H4 (cell line): ENCODE data around the gene CYP2W1. TPM values are rescaled to one million over a fixed set of nuclear protein-coding genes. Genes with fewer than 3 reads are reported as not detected.

Source experiments
- DNase-seq: peaks from one replicate; pipeline ENCODE4 v3.0.0-alpha.2; 2015; ENCODE audit warnings: low spot score
- total RNA-seq: library from RNA; depleted of rRNA; stranded (reverse); fragments of >200 nt; shearing (Covaris generic); gene quantifications from 2 replicates; pipeline ENCODE4 v1.2.3, GENCODE V29; 2014

CYP2W1 gene
- total RNA-seq, 1 experiment from 2014 or later, result not detected

DNA sequence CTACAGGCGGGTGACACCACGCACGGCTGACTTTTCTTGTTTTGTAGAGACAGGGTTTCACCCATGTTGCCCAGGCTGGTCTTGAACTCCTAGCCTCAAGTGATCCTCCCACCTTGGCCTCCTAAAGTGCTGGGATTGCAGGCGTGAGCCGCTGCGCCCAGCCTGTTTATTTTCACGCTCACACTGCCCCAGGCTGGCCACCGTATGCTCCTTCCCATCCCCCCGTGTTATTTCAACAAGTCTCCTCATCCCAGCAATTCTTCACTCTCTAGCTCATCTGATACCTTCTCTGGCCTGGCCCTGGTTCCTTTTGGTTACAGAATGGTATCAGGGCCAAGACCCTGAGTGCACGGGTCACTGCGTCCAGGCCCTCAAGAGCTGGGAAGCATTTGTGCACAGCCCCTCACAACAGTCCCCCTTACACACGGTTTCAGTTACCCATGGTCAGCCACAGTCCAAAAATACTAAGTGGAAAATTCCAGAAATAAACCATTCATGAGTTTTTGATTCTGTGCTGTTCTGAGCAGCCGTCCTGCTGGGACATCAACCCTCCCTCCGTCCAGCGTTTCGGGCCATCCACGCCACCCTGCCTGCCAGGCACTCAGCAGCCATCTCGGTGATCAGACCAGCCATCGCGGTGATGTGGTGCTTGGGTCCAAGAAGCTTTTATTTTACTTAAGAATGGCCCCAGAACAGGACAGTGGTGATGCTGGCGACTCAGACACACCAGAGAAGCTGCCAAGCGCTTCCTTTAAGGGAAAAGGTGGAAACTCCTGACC, 16.5 kb upstream of the CYP2W1 start:
- no peak for DNase-seq

- no peak for DNase-seq
Measured at GRCh38 chr7:967361-968082, 15.5 kb upstream of the CYP2W1 start.

GRCh38 chr7:968205-969105, 14.5 kb upstream of the CYP2W1 start:
- no peak for DNase-seq

GRCh38 chr7:969403-969802, 13.6 kb upstream of the CYP2W1 start:
- no peak for DNase-seq

DNA sequence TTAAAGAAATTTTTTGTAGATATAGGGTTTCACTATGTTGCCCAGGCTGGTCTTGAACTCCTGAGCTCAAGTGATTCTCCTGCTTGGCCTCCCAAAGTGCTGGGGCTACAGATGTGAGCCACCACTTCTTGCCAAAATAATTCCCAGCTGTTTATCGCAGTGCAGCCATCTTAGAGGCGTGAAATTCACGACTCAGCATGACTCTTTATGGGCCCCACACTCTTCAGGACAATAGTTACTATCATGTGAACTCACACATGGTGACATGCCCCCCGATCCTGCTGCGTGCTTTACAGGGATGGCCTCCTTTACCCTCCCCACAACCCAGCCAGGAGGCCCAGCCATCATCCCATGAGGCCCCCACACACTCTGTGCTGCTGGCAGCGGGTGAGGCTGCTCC, 12.2 kb upstream of the CYP2W1 start:
- no peak for DNase-seq

- DNase-seq, result no peak
Measured at GRCh38 chr7:972110-972509, 10.9 kb upstream of the CYP2W1 start.

GRCh38 chr7:972676-973309, 10.2 kb upstream of the CYP2W1 start:
- no peak for DNase-seq

- no peak for DNase-seq
Measured at GRCh38 chr7:973312-973711, 9.7 kb upstream of the CYP2W1 start.

DNA sequence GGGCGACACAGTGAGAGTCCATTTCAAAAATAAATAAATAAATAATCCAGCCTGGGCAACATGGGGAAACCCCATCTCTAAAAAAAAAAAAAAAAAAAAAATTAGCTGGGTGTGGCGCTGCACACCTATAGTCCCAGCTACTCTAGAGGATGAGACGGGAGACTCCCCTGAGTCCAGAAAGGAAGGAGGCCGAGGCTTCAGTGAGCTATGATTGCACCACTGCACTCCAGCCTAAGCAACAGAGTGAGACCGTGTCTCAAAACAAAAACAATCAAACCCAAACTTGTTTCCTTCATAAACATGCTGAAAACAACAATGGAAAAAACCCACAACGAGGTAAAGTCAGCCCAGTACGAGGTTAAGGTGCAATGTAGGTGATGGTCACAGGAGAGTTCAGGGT, 8.8 kb upstream of the CYP2W1 start:
- no peak for DNase-seq

DNA sequence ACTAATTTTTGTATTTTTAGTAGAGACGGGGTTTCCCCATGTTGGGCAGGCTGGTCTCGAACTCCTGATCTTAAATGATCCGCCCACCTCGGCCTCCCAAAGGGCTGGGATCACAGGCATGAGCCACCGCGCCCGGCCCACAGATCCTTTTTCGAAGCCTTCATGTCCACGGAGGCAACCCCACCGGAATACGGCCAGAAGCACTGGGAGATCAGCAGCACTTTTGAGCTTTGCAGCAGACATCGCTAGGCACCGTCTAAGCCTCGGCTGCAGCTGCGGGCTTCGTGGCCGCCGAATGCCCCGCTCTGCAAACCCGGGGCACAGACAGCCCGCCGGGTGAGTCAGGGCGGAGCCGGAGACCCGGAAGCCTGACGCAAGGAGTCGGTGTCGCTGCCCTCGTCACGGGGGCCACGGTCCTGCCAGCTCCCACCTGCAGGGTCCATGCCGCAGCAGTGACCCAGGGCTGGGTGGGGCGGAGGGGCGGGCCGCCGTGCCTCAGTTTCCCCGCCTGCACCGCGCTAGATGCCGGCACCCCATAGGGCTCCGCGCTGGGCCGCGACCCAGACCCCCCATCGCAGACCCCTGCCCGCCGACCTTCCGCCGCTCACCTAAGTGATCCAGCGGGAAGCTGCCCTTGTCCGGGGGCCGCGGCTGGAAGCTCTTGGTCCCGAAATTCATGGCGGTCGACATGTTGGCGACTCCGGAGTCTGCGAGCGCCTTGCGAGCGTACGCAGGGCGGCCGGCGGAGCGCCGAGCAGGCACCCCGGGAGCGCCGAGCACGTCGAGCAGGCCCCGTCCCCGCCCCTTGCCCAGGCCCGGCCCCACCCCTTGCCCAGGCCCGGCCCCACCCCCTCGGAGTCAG, 7.9 kb upstream of the CYP2W1 start, which contains the start of gene COX19:
TSS of gene COX19 (minus strand) at position 730 of the 862 bp plus-strand sequence. CDS start at position 690, 40 bp downstream.
- peak; percentile 92 for DNase-seq

DNA sequence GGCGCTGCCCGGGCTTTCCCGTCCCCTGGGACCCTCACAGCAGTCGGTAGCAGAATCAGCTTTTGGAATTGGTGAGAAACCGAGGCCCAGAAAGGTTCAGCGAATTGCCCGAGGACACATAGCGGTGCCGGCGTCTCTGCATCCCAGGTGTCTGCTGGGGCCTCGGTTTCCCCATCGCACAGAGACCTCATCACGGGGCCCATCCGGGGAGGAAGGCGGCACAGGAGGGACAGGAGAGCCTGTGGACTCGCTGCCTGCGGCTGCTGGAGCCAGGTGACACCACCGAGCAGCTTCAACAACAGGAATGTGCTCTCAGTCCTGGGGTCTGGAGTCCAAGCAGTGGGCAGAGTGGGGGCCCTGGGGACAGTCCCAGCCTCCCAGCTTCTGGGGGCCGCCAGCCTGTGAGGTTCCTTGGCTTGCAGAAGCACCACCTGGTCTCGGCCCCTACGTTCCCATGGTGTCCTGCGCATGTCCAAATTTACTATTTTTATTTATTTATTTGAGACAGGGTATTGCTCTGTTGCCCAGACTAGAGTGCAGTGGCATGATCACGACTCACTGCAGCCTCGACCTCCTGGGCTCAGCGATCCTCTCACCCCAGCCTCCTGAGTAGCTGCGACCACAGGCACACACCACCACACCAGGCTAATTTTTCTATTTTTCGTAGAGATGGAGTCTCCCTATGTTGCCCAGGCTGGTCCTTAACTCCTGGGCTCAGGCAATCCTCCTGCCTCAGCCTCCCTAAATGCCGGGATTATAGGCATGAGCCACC, 7.1 kb upstream of the CYP2W1 start:
- no peak for DNase-seq

- no peak for DNase-seq
Measured at GRCh38 chr7:976901-977325, 6.1 kb upstream of the CYP2W1 start.

DNA sequence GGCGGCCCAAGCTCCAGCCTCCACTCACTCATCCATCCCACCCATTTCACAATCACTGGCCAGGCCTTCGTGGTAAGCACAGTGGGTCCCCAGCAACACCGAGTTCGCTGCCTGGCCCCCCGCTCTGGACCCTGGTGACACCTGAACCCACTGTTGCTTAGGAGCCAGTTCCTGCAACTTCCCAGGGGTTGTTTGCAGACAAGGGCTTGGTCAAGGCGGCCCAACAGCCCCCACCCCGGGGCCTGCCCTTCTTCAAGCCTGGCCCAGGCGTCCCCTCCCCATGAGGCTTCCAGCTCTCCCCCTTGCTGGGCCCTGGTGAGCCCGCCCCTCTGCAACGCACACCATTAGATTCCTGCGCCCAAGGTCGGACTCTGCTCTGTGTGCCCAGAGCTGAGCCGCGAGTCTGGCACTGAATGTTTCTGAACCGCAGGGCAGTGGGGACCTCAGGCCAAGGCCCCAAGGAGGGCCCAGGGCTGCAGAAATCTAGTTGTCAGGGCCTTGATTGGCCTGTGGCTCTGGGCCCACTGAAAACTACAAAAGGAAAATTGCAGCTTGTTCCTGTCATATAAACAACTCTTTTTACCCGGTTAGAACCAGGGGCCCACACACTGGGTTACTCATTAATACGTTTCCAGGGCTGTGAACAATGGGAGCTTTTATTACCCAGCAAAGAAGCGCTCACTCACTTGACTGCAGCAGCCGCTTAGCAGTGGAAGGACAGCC, 5.5 kb upstream of the CYP2W1 start:
- DNase-seq, result no peak

GRCh38 chr7:978049-978346, 5.0 kb upstream of the CYP2W1 start:
- no peak for DNase-seq

GRCh38 chr7:978416-979091, 4.4 kb upstream of the CYP2W1 start:
- no peak for DNase-seq

- no peak for DNase-seq
Measured at GRCh38 chr7:979151-979550, 3.8 kb upstream of the CYP2W1 start.

GRCh38 chr7:979886-980571, 3.0 kb upstream of the CYP2W1 start:
- DNase-seq, result no peak
